H1 (cell line): ENCODE results near the gene GAB3. TPM values are rescaled to one million over a fixed set of nuclear protein-coding genes. Genes with fewer than 3 reads are reported as not detected.
"Not testable (repeated sequence)": the region's sequence is repeated elsewhere in the genome, so short reads cannot be mapped to it uniquely, and the experiment has no call there.

Experiments
- CTCF ChIA-PET: fragments of 300-600 bp; sonication (Branson Sonifier 250); formaldehyde crosslinking; loops from one replicate; lab custom pipeline; 2021; ENCODE audit not compliant: partially characterized antibody; lab: Charles Lee
- POLR2A ChIA-PET: fragments of 300-600 bp; sonication (Branson Sonifier 250); formaldehyde crosslinking; loops from one replicate; lab custom pipeline; 2021; ENCODE audit warnings: inconsistent platforms; ENCODE audit not compliant: partially characterized antibody; lab: Charles Lee
- DNase-seq, 2 experiments: peaks; one replicate each; pipeline versions ENCODE4 v3.0.0 to v3.0.0-alpha.2; 2010 to 2022; ENCODE audit warnings: low spot score in 2 of 2, low read depth in 1 of 2, mixed read lengths in 1 of 2
- FAIRE-seq: peaks from 2 replicates; lab custom pipeline; 2011; peaks lifted over from hg19 to GRCh38; lab: Jason Lieb, UNC
- H2AFZ ChIP-seq: 2 replicates; pipeline ENCODE4 v1.8.1; 2012; ENCODE audit warnings: low read length, inconsistent platforms
- H2AK5ac ChIP-seq: 2 replicates; pipeline ENCODE4 v1.6.1; 2013; ENCODE audit warnings: low read depth, low read length
- H2BK120ac ChIP-seq: replicated peaks from 2 replicates; pipeline ENCODE3; 2013; ENCODE audit warnings: low read depth, low read length, inconsistent platforms
- H2BK12ac ChIP-seq: 2 replicates; pipeline ENCODE4 v1.6.1; 2013; ENCODE audit warnings: low read depth, low read length
- H2BK15ac ChIP-seq: 2 replicates; pipeline ENCODE4 v1.6.1; 2013; ENCODE audit warnings: low read length
- H2BK20ac ChIP-seq: 2 replicates; pipeline ENCODE4 v1.6.1; 2013; ENCODE audit warnings: low read length
- H2BK5ac ChIP-seq: 2 replicates; pipeline ENCODE4 v1.6.1; 2013; ENCODE audit warnings: low read depth, low read length
- H3K14ac ChIP-seq: 2 replicates; pipeline ENCODE4 v1.6.1; 2013; ENCODE audit warnings: inconsistent platforms; ENCODE audit not compliant: insufficient read length
- H3K18ac ChIP-seq: 2 replicates; pipeline ENCODE4 v1.6.1; 2013; ENCODE audit warnings: low read length; ENCODE audit errors: extremely low read depth
- H3K23ac ChIP-seq: 2 replicates; pipeline ENCODE4 v1.6.1; 2013; ENCODE audit warnings: inconsistent platforms; ENCODE audit not compliant: insufficient read length
- H3K23me2 ChIP-seq: 2 replicates; pipeline ENCODE4 v1.6.1; 2013; ENCODE audit warnings: low read depth, low read length
- H3K27ac ChIP-seq: 2 replicates; pipeline ENCODE4 v1.6.1; 2011; ENCODE audit warnings: low read depth, low read length, inconsistent platforms
- H3K27me3 ChIP-seq, 4 experiments: replicated peaks in 1 of 4; 1 replicate in 1 of 4; 2 replicates in 3 of 4; pipeline versions ENCODE4 v1.6.1 to v1.8.1; 2011 to 2013; ENCODE audit warnings: low read length in 3 of 4, mild to moderate bottlenecking in 3 of 4, inconsistent platforms in 2 of 4, mixed read lengths in 2 of 4, moderate library complexity in 1 of 4; ENCODE audit not compliant: control insufficient read depth in 3 of 4, insufficient read depth in 3 of 4; ENCODE audit errors: extremely low read depth in 1 of 4
- H3K36me3 ChIP-seq, 4 experiments: 2 replicates each; pipeline versions ENCODE4 v1.6.1 to v1.8.1; 2011 to 2013; ENCODE audit warnings: mild to moderate bottlenecking in 4 of 4, low read length in 3 of 4, moderate library complexity in 2 of 4, control low read depth in 1 of 4, inconsistent platforms in 1 of 4; ENCODE audit not compliant: insufficient read depth in 4 of 4, control insufficient read depth in 2 of 4
- H3K4ac ChIP-seq: replicated peaks from 2 replicates; pipeline ENCODE3; 2013; ENCODE audit warnings: low read length, low read depth, mixed read lengths, inconsistent platforms; ENCODE audit not compliant: insufficient read length
- H3K4me1 ChIP-seq, 4 experiments: replicated peaks in 1 of 4; 1 replicate in 1 of 4; 2 replicates in 3 of 4; pipeline versions ENCODE4 v1.6.1 to v1.8.1; 2011 to 2013; ENCODE audit warnings: low read length in 3 of 4, inconsistent platforms in 2 of 4, mixed read lengths in 1 of 4; ENCODE audit not compliant: insufficient read depth in 4 of 4, control insufficient read depth in 3 of 4
- H3K4me2 ChIP-seq, 2 experiments: 2 replicates each; pipeline versions ENCODE4 v1.6.1 to v1.8.1; 2011 to 2013; ENCODE audit warnings: low read depth in 2 of 2, low read length in 2 of 2, control low read depth in 1 of 2, inconsistent platforms in 1 of 2, mild to moderate bottlenecking in 1 of 2; ENCODE audit not compliant: insufficient read depth in 1 of 2
- H3K4me3 ChIP-seq, 4 experiments: fragments of 200-600, 300-600 bp in 1 of 4; sonication (generic), shearing (Covaris generic), sonication (Bioruptor Twin) in 1 of 4; 2 replicates each; pipeline versions ENCODE4 v1.5.1 to v1.8.1; 2011 to 2016; ENCODE audit warnings: low read length in 4 of 4, low read depth in 3 of 4, control low read depth in 2 of 4, inconsistent platforms in 2 of 4, mild to moderate bottlenecking in 2 of 4, mixed read lengths in 1 of 4, moderate library complexity in 1 of 4; ENCODE audit not compliant: insufficient read depth in 2 of 4; ENCODE audit errors: extremely low read depth in 1 of 4
- H3K56ac ChIP-seq: replicated peaks from 2 replicates; pipeline ENCODE3; 2013; ENCODE audit warnings: low read depth, mild to moderate bottlenecking, mixed read lengths, low read length, inconsistent platforms; ENCODE audit not compliant: insufficient read length
- H3K79me1 ChIP-seq: 2 replicates; pipeline ENCODE4 v1.6.1; 2013; ENCODE audit warnings: low read depth, low read length, control low read depth
- H3K79me2 ChIP-seq, 2 experiments: 2 replicates each; pipeline versions ENCODE4 v1.6.1 to v1.8.1; 2012 to 2013; ENCODE audit warnings: low read length in 2 of 2, mild to moderate bottlenecking in 2 of 2, inconsistent platforms in 1 of 2; ENCODE audit not compliant: insufficient read depth in 2 of 2, control insufficient read depth in 1 of 2
- H3K9ac ChIP-seq, 4 experiments: replicated peaks in 1 of 4; 1 replicate in 1 of 4; 2 replicates in 3 of 4; pipeline versions ENCODE4 v1.6.1 to v1.8.1; 2011 to 2013; ENCODE audit warnings: low read depth in 3 of 4, low read length in 3 of 4, control low read depth in 2 of 4, mild to moderate bottlenecking in 2 of 4, moderate library complexity in 2 of 4, inconsistent platforms in 1 of 4; ENCODE audit errors: extremely low read depth in 1 of 4
- H3K9me3 ChIP-seq, 2 experiments: 2 replicates each; pipeline versions ENCODE4 v1.6.1 to v1.8.1; 2012 to 2013; ENCODE audit warnings: mild to moderate bottlenecking in 2 of 2, moderate library complexity in 2 of 2, control low read depth in 1 of 2, inconsistent platforms in 1 of 2, low read depth in 1 of 2, low read length in 1 of 2, mixed read lengths in 1 of 2; ENCODE audit not compliant: insufficient read depth in 2 of 2
- H4K20me1 ChIP-seq, 2 experiments: replicated peaks in 1 of 2; 2 replicates each; pipeline versions ENCODE3 to v1.8.1; 2011 to 2013; ENCODE audit warnings: inconsistent platforms in 2 of 2, low read length in 2 of 2, mild to moderate bottlenecking in 1 of 2; ENCODE audit not compliant: insufficient read depth in 2 of 2, control insufficient read depth in 1 of 2
- H4K5ac ChIP-seq: 2 replicates; pipeline ENCODE4 v1.6.1; 2013; ENCODE audit warnings: low read length, low read depth, mixed read lengths, inconsistent platforms; ENCODE audit not compliant: insufficient read length
- H4K8ac ChIP-seq: 2 replicates; pipeline ENCODE4 v1.8.0; 2013; ENCODE audit warnings: mild to moderate bottlenecking, moderate library complexity, low read length, inconsistent platforms; ENCODE audit not compliant: insufficient read depth; ENCODE audit errors: extremely low read depth
- H4K91ac ChIP-seq: replicated peaks from 2 replicates; pipeline ENCODE3; 2013; ENCODE audit warnings: low read length, mixed read lengths, inconsistent platforms; ENCODE audit not compliant: insufficient read length
- WGBS, 2 experiments: shearing (Covaris generic) in 1 of 2; methylation state at CpG; one replicate each; pipeline versions ENCODE4 v1.1.6 to v1.1.7; 2013 to 2015; ENCODE audit warnings: low lambda C conversion rate in 2 of 2, mixed read lengths in 2 of 2, inconsistent platforms in 1 of 2, low coverage in 1 of 2, missing lambda C conversion rate in 1 of 2; ENCODE audit not compliant: insufficient replicate concordance in 2 of 2, insufficient coverage in 1 of 2, insufficient read length in 1 of 2; ENCODE audit errors: extremely low coverage in 1 of 2, missing lambda C conversion rate in 1 of 2; 5-methylcytosine and 5-hydroxymethylcytosine counted together
- polyA plus RNA-seq, 7 experiments: library from polyadenylated mRNA; depleted of rRNA in 3 of 7; stranded (reverse) in 5 of 7; unstranded in 2 of 7; fragments of >200 nt in 5 of 7; fragments of 200-250 nt in 2 of 7; gene quantifications; 1 replicate in 5 of 7; 2 replicates in 1 of 7; 4 replicates in 1 of 7; pipeline versions ENCODE4 v1.2.1 to v1.2.3, GENCODE V29; 2011 to 2013; ENCODE audit warnings: missing spikeins in 2 of 7, mixed read lengths in 2 of 7
- total RNA-seq: library from RNA; stranded (reverse); fragmentation: NEBNext Ultra II Directional; extraction: Animal tissue kit (Norgen Biotek cat#: 25700); gene quantifications from 2 replicates; pipeline ENCODE4 v1.2.1, GENCODE V29; 2021

The GAB3 gene
- total and polyA plus RNA-seq, 2 of the 8 experiments (the other 6 are each of a cell fraction or from before 2014, with no cell fraction given), result 0.48 to 1.2 TPM

- H3K23me2 ChIP-seq, CTCF ChIA-PET: not testable (repeated sequence)
- FAIRE-seq, result peak; percentile 81
Measured at GRCh38 chrX:154645745-154646378, 105.0 kb downstream of the GAB3 start.

GRCh38 chrX:154643708-154644107 is 107.2 kb downstream of the GAB3 start:
- H3K27ac ChIP-seq, FAIRE-seq, H3K9me3 ChIP-seq, CTCF ChIA-PET, H3K23ac ChIP-seq, POLR2A ChIA-PET, H3K4ac ChIP-seq, H3K27me3 ChIP-seq, H3K23me2 ChIP-seq, H4K8ac ChIP-seq, H2BK120ac ChIP-seq, H3K18ac ChIP-seq, H2AFZ ChIP-seq, H2AK5ac ChIP-seq, H2BK20ac ChIP-seq, H3K56ac ChIP-seq, H3K36me3 ChIP-seq, H3K14ac ChIP-seq, H4K91ac ChIP-seq, H3K79me2 ChIP-seq, DNase-seq, H3K4me2 ChIP-seq, H3K4me1 ChIP-seq, H2BK12ac ChIP-seq, H4K20me1 ChIP-seq, H3K4me3 ChIP-seq, H4K5ac ChIP-seq, H3K79me1 ChIP-seq, H2BK5ac ChIP-seq, H3K9ac ChIP-seq, H2BK15ac ChIP-seq: not testable (repeated sequence)
- no CpG with 5 or more reads among the region's 31 CpGs for WGBS, 2 experiments

More at GRCh38 chrX:154645745-154646378, 105.0 kb downstream of the GAB3 start:
- H3K27me3 ChIP-seq, H4K20me1 ChIP-seq, H3K18ac ChIP-seq, H3K79me1 ChIP-seq, H4K5ac ChIP-seq, H2BK120ac ChIP-seq, H3K14ac ChIP-seq, H3K36me3 ChIP-seq, POLR2A ChIA-PET, H3K27ac ChIP-seq, H2BK20ac ChIP-seq, H2BK12ac ChIP-seq, DNase-seq, H3K9ac ChIP-seq, H3K4me2 ChIP-seq, H3K4ac ChIP-seq, H2AFZ ChIP-seq, H2BK5ac ChIP-seq, H3K9me3 ChIP-seq, H4K8ac ChIP-seq, H3K56ac ChIP-seq, H2AK5ac ChIP-seq, H3K79me2 ChIP-seq, H3K4me1 ChIP-seq, H4K91ac ChIP-seq, H3K23ac ChIP-seq, H3K4me3 ChIP-seq, H2BK15ac ChIP-seq: not testable (repeated sequence)
- WGBS, 2 experiments, result no CpG with 5 or more reads among the region's 24 CpGs
